K562 (cell line): ENCODE measurements around the gene NVL. TPM values are rescaled to one million over a fixed set of nuclear protein-coding genes. Genes with fewer than 3 reads are reported as not detected.

Source experiments
- AFF1 ChIP-seq, 2 experiments: fragments of 450-650 bp; IDR thresholded peaks; 2 replicates each; pipeline ENCODE4 v1.6.1; 2018; ENCODE audit warnings: mild to moderate bottlenecking in 2 of 2, low read depth in 1 of 2; ENCODE audit not compliant: partially characterized antibody in 2 of 2
- BRD9 ChIP-seq: fragments of 450-650 bp; IDR thresholded peaks from 2 replicates; pipeline ENCODE4 v1.6.1; 2018; ENCODE audit warnings: low read depth; ENCODE audit not compliant: partially characterized antibody
- EWSR1 ChIP-seq: fragments of 450-650 bp; IDR thresholded peaks from 2 replicates; pipeline ENCODE4 v1.6.1; 2018; ENCODE audit warnings: borderline replicate concordance, mild to moderate bottlenecking, low read depth, moderate library complexity; ENCODE audit not compliant: partially characterized antibody
- MEF2D ChIP-seq: conservative IDR thresholded peaks from 2 replicates; pipeline ENCODE4 v1.6.1; 2016; ENCODE audit warnings: low read depth, missing genetic modification characterization, missing compliant biosample characterization
- SMAD4 ChIP-seq: fragments of 250-450 bp; sonication (Bioruptor Pico); conservative IDR thresholded peaks from 2 replicates; pipeline ENCODE4 v1.8.0; 2021; ENCODE audit warnings: inconsistent platforms, mild to moderate bottlenecking, moderate library complexity
- ZKSCAN8 ChIP-seq: fragments of 200-800 bp; sonication (Bioruptor generic); IDR thresholded peaks from 2 replicates; pipeline ENCODE4 v1.6.1; 2016; ENCODE audit warnings: missing genetic modification characterization, missing compliant biosample characterization
- ZNF431 ChIP-seq: sonication (generic); formaldehyde crosslinking; IDR thresholded peaks from 2 replicates; pipeline ENCODE4 v1.8.0; 2022; ENCODE audit warnings: mild to moderate bottlenecking, missing genetic modification reagents
- polyA plus RNA-seq, 8 experiments: library from polyadenylated mRNA; depleted of rRNA in 4 of 8; stranded (reverse) in 5 of 8; unstranded in 3 of 8; fragments of >200 nt; fragmentation: Nextera tagmentation in 2 of 8; fragmentation: Illumina TruSeq in 1 of 8; extraction: Ambion mirVana in 2 of 8; extraction: Trizol in 1 of 8; gene quantifications; 2 replicates each; pipeline versions ENCODE4 v1.2.1 to v1.2.3, GENCODE V29; 2011 to 2014; ENCODE audit warnings: inconsistent platforms in 1 of 8, missing spikeins in 1 of 8
- total RNA-seq, 7 experiments: library from RNA; depleted of rRNA in 6 of 7; stranded (reverse); fragments of >200 nt in 6 of 7; fragmentation: Illumina TruSeq in 2 of 7; extraction: Trizol in 2 of 7; gene quantifications; 2 replicates each; pipeline versions ENCODE4 v1.2.1 to v1.2.3, GENCODE V29; 2011 to 2021; ENCODE audit warnings: low replicate concordance in 1 of 7
- TF ChIP-seq, protein P1 (sequence below), 2 experiments: fragments of 450-650 bp; conservative IDR thresholded peaks; 2 replicates each; pipeline ENCODE4 v1.6.1; 2017; ENCODE audit warnings: mild to moderate bottlenecking in 2 of 2, moderate library complexity in 2 of 2
- TF ChIP-seq, protein P2 (sequence below): fragments of 450-650 bp; IDR thresholded peaks from 2 replicates; pipeline ENCODE4 v1.6.1; 2018; ENCODE audit not compliant: partially characterized antibody

The NVL gene
- total and polyA plus RNA-seq, 9 of the 15 experiments (the other 6 are each of a cell fraction or from before 2014, with no cell fraction given), result 32.5 to 86.6 (median 62.9) TPM

- TF ChIP-seq AFF1 (IDR thresholded peaks at IDR 0.05; ENCODE audit: low read depth in 1 of 2, partially characterized antibody in 2 of 2) (peak in 1 of 2 experiments; percentile 43), BRD9 (peak; percentile 58), SMAD4 (CRISPR knock-in tag) (no peak), ZNF431 (CRISPR knock-in tag) (no peak), ZKSCAN8 (CRISPR knock-in tag) (no peak), EWSR1 (no peak), MEF2D (tag) (peak; percentile 38; the same call in 1 of the 2 replicates)
- TF ChIP-seq, protein P1, sequence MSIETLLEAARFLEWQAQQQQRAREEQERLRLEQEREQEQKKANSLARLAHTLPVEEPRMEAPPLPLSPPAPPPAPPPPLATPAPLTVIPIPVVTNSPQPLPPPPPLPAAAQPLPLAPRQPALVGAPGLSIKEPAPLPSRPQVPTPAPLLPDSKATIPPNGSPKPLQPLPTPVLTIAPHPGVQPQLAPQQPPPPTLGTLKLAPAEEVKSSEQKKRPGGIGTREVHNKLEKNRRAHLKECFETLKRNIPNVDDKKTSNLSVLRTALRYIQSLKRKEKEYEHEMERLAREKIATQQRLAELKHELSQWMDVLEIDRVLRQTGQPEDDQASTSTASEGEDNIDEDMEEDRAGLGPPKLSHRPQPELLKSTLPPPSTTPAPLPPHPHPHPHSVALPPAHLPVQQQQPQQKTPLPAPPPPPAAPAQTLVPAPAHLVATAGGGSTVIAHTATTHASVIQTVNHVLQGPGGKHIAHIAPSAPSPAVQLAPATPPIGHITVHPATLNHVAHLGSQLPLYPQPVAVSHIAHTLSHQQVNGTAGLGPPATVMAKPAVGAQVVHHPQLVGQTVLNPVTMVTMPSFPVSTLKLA (conservative IDR thresholded peaks at IDR 0.05), result no peak
- TF ChIP-seq, protein P2, sequence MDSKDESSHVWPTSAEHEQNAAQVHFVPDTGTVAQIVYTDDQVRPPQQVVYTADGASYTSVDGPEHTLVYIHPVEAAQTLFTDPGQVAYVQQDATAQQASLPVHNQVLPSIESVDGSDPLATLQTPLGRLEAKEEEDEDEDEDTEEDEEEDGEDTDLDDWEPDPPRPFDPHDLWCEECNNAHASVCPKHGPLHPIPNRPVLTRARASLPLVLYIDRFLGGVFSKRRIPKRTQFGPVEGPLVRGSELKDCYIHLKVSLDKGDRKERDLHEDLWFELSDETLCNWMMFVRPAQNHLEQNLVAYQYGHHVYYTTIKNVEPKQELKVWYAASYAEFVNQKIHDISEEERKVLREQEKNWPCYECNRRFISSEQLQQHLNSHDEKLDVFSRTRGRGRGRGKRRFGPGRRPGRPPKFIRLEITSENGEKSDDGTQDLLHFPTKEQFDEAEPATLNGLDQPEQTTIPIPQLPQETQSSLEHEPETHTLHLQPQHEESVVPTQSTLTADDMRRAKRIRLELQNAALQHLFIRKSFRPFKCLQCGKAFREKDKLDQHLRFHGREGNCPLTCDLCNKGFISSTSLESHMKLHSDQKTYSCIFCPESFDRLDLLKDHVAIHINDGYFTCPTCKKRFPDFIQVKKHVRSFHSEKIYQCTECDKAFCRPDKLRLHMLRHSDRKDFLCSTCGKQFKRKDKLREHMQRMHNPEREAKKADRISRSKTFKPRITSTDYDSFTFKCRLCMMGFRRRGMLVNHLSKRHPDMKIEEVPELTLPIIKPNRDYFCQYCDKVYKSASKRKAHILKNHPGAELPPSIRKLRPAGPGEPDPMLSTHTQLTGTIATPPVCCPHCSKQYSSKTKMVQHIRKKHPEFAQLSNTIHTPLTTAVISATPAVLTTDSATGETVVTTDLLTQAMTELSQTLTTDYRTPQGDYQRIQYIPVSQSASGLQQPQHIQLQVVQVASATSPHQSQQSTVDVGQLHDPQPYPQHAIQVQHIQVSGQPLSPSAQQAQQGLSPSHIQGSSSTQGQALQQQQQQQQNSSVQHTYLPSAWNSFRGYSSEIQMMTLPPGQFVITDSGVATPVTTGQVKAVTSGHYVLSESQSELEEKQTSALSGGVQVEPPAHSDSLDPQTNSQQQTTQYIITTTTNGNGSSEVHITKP, result peak; percentile 63
Observed at GRCh38 chr1:224357626-224358124, 27.7 kb upstream of the NVL start (continued).
